Stimulated activated CD4-positive, alpha-beta T cell treated with anti-CD3 and anti-CD28 coated beads, TNF-alpha, amount 100 ng/mL, for 24 hours (primary cell): ENCODE measurements around the gene RETSAT.
A peak's percentile ranks its signal among the peaks of the same experiment; 100 is the strongest.
"Not testable (repeated sequence)": the region's sequence is repeated elsewhere in the genome, so short reads cannot be mapped to it uniquely, and the experiment has no call there.

Source experiments
- DNase-seq, 3 experiments: peaks; one replicate each; pipeline ENCODE4 v3.0.0-alpha.2; 2020; ENCODE audit warnings: low read depth in 3 of 3

The RETSAT gene

DNA sequence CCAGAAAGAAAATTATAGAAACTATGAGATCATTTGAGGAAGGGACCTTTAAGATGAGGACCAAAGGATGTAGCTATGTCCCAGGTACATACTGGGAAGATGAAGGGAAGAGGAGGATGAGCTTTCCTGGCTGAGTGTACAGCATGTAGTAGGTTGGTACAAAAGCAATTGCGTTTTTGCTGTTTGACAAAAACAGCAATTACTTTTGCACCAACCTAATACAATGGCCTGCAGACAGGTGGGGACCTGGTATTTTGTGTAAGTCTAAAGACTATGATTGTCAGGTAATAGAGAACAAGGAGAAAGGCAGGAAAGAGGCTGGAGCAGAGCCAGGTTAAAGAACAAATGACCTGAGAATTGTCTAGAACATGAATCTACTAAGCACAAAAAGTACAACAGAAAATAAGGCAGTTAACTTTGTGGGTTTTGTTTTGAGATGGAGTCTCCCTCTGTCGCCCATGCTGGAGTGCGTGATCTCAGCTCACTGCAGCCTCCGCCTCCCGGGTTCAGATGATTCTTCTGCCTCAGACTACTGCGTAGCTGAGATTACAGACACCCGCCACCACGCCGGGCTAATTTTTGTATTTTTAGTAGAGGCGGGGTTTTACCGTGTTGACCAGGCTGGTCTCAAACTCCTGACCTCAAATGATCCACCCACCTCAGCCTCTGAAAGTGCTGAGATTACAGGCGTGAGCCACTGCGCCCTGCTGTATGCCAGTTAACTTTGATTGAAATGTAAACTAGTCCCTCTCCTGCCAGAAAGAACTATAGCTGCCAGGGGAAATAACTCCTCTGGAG, 23.3 kb downstream of the RETSAT start:
- no peak for DNase-seq

DNA sequence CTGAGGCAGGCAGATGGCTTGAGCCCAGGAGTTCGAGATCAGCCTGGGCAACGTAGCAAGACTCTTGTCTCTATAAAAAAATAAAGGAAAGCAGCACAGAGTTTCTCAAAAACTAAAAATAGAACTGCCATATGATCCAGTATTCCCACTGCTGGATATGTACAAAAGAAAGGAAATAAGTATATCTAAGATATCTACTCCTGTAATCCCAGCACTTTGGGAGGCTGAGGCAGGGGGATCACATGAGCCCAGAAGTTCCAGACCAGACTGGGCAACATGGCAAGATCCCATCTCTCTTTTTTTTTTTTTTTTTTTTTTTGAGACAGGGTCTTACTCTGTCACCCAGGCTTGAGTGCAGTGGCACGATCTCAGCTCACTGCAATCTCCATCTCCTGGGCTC, 24.6 kb downstream of the RETSAT start:
- not testable (repeated sequence) for DNase-seq

DNA sequence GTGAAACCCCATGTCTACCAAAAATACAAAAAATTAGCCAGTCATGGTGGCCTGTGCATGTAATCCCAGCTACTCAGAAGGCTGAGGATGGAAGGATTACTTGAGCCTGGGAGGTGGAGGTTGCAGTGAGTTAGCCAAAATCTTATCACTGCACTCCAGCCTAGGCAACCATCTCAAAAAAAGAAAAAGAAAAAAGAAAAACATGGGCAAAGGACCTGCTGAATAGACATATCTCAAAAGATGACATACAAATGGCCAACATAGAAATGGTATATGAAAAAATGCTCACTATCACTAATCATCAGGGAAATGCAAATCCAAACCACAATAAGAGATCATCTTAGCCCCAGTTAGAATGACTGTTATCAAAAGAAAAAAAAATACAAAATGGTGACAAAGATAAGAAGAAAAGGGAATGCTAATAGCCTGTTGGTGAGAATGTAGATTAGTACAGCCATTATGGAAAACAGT, 25.1 kb downstream of the RETSAT start:
- DNase-seq = no peak

DNA sequence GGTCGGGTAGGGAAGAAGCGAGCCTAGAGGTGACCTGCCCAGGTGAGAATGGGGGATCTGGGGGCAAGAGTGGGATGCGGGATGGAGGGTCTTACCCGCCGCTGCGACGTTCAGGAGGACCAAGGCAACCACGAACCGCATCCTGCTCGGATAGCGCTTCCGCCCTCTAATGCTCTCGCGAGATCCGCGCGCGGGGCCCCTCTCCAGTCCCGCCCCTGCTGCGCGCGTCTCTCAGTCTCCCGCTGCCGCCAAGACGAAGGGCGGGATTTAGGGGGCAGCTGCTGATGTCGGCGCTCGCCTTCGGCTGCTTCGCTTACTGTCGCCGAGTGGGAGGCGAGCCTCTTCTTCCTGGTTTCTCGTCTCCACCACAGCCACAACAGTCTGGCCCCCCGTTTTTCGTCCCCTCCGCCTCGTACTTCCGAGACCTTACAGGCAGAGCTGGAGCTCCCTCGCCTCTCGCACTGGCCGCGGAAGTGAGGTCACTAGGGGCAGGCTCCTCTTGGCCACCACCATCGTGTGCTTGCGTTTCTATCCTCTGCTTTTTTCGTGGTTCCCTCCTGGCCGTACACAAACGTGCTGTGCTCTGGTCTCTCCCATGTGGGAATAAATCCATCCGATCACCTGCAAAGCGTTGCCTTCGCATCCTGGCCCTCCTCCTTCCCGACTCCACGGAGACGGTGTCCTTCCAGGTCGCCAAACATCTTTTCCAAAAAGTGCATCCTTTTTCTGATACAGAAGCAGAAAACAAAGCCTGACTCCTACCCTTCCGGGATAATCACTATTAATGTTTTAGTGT, 26.3 kb downstream of the RETSAT start, which contains the start of gene TGOLN2:
Gene TGOLN2 (minus strand): TSS at position 168 of the 796 bp plus-strand sequence. CDS start 27 bp downstream, at position 141.
- DNase-seq = peak; percentile 83 to 93 (median 86)

DNA sequence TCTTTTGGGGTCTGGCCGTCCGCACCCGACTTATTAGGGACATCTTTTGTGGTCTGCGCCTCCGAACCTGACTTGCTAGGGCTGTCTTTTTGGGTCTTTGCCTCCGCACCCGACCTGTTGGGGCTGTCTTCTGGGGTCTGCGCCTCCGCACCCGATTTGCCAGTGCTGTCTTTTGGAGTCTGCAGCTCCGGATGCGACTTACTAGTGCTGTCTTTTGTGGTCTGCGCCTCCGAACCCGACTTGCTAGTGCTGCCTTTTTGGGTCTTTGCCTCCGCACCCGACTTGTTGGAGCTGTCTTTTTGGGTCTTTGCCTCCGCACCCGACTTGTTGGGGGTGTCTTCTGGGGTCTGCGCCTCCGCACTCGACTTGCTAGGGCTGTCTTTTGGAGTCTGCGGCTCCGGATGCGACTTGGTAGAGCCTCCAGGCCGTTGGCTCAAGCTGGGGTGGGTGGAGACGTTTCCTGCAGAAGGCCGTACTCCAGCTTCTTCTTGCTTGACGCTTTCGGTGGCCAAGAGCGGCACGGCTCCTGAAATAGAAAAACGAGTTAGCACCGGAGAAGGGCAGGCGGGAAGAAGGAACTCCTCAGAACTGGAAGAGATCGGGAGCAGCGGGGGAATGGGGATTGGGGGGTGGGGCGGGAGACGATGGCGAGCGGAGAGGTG, 27.0 kb downstream of the RETSAT start:
- peak in 2 of 3 experiments; percentile 27 to 52 for DNase-seq

DNA sequence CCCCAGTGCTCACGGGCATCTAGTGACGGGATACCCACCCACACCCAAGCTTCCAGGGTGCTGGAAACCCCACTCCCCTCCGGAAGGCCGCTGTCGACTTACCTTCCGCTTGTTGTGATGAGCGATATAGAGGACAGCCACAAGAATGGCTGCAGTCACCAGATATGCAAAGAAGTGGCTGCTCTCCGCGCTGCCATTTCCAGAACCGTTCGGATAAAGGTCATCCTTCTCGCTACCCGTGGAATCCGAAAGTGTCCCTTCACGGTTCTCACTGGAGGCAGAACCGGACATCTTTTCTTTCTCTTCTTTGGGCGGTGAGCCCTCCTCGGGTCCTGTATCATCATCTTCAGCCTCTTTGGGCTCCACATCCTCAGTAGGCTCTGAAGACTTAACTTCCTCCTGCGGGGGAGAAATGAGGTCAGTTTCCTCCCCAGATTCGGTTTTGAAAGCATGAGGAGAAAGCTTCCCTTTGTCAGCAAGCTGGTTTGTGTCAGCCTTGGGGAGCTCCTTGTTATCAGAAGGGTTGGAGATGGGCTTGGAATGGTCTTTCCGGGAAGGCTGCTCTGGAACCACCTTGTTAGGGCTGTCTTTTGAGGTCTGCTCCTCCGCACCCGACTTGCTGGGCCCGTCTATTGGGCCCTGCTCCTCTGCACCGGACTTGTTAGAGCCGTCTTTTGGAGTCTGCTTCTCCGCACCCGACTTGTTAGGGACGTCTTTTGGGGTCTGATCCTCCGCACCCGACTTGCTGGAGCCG, 27.7 kb downstream of the RETSAT start:
- peak in 1 of 3 experiments; percentile 27 for DNase-seq

DNA sequence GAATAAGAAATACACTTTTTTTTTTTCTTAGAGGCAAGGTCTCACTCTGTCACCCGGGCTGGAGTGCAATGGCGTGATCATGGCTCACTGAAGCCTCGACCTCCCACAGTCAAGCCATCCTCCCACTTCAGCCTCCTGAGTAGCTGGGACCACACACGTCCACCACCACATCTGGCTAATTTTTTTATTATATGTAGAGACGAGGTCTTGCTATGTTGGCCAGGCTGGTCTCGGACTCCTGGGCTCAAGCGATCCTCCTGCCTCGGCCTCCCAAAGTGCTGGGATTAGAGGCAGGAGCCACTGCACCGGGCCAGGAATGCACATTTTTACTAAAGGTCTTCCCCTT, 28.9 kb downstream of the RETSAT start:
- no peak for DNase-seq

DNA sequence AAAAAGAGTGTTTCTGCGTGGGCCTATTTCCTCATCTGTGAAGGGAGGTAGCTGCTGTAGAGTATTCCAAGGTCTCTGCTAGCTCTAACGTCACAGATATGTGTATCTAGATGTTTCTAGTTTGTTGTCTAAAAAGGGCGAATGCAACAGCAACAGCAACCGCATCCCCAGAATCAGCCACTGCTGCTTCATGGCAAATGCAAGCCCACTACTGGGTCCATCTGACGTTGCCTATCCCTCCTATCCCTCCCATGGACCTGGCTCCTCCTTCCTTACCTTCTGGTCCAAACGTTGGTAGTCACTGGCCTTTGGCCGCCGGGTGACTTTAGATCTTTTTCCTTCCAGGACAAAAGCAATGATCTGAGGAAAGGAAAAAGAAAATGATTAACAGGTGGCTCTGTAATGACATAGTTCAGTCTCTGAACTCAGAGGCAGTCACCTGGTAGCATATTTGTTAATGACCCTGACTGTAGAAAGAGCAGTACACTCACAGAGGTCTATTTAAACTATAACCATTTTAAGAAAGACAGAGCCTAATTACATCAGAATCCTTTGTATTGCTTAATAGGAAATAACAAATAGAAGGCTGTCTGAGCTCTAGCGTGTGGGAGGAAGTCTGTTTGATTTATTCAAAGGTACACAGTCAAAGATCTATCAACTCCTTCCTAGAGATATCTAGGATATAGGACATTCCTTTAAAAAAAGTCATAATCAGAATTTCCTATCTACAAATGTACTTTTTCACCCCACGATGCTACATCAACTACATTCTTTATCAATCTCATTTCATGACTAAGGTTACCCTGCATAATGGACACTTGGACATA, 29.5 kb downstream of the RETSAT start:
- DNase-seq = no peak

DNA sequence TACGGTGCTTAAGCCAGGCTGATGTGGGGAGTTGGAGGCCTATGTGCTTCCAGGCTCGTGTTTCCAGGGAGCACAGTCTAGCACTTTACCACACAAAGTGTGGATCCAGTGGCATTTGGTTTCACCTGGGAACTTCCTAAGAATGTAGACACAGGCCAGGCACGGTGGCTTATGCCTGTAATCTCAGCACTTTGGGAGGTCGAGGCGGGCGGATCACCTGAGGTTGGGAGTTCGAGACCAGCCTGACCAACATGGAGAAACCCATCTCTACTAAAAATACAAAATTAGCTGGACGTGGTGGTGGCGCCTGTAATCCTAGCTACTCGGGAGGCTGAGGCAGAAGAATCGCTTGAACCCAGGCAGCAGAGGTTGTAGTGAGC, 30.4 kb downstream of the RETSAT start:
- DNase-seq = not testable (repeated sequence)

DNA sequence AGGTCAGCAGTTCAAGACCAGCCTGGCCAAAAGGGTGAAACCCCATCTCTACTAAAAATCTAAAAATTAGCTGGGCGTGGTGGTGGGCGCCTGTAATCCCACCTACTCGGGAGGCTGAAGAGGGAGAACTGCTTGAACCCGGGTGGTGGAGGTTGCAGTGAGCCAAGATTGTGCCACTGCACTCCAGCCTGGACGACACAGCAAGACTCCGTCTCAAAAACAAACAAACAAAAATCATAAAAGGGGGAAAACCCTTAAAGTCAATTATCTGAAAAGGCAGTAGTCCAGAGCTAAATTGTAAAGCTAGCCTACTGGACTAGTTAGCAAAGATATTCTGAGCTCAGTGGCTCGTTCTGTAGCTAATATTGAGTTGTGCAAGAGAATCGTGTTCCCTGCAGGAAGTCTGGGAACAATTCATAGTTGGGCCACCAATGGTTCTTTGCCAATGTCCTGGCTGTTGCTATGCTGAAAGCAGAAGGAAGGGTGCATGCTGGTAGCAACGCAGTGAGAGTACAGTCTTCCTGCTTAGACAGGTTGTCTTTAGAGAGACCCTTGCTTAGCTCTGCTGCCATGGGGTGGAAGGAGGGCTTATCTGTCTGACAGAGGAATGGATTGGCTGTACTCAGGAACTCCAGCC, 30.9 kb downstream of the RETSAT start:
- DNase-seq = no peak

DNA sequence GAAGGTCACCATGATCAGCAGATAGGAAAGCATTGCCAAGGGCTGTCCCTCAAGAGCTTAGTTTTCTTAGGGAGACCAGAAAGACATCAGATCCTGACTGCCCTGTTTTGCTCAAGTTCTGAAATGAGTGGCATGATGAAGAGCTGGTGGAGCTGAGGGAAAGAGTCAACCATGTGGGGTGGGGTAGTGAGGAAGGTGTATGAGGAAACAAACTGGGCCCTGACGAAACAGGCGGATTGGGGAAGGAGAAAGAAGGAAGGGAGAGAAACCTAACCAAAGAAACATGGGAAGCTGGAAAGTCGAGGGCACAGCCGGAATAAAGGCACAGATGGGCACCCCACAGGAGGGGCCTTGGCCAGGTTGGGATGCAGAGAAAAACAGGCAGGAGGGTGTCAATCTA, 34.5 kb downstream of the RETSAT start:
- DNase-seq = no peak

DNA sequence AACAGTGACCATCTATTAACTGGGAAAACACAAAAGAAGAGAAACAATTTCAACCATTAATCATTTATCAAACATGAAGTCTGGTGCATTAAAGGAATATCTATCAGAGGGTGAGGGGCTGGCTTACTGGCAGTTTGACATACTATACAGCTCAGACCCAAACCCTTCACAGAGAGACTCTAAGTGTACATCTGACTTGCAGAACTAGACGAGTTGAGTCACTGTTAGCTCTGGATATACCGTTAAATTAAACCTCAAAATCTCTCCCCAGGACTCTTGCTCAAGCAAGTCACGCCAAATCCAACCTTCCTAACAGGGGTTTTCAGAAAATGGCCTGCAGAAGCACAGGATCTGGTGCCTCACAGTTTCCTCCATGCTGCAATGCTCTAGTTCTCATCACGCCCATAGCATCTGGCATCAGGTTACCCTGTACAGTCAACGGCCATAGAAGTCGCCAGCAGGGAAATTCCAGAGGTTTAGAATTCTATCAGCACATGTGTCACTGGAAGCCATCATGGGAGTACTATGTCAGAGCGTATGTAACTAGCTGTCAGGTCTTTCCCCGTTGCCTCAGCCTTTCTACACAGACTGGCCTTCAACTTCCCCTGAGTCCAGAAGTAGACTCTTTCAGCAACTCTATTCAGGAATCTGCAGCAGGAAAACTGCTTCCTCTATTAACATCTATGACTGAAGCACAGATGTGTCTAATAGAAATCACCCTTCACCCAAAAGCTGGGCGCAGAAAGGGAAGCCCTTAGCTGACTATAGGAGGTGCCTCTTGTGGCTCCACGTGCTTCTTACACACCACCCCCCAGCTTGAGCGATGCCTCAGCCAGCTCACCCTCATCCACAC, 35.9 kb downstream of the RETSAT start:
- DNase-seq = peak in 1 of 3 experiments; percentile 29

DNA sequence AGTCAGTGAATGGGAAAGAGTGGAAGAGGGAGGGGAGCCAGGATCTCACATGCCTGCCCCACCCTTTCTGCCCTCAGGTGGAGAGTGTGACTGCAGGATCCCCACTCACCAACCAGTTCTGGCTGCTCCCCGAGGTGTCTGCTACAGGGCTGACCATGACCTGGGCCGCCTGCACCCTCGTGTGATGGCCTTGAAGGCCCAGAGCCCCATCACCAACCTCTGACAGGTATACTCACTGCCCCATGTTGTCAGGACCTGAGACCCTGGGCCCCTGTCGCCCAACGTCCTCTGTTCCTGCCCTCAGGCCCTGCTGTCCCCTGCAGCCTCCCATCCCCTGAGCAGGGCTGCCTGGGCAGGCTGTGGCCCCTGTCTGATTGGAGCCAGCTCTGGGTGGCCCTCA, 38.4 kb downstream of the RETSAT start:
- not testable (repeated sequence) for DNase-seq

DNA sequence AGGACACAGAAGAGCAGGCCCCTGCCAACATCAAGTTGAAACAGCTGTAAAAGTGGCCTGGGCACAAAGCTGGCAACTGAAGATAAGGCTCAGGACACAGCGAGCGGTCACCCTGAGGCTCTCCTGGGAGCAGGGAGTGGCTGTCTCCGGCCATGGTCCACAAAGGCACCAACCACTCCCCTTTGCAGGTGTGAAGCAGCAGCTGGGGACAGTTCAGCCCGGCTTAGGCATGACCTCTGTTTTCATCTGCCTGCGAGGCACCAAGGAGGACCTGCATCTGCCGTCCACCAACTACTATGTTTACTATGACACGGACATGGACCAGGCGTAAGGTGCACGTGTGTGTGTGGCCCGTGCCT, 39.5 kb downstream of the RETSAT start:
- DNase-seq = no peak

DNA sequence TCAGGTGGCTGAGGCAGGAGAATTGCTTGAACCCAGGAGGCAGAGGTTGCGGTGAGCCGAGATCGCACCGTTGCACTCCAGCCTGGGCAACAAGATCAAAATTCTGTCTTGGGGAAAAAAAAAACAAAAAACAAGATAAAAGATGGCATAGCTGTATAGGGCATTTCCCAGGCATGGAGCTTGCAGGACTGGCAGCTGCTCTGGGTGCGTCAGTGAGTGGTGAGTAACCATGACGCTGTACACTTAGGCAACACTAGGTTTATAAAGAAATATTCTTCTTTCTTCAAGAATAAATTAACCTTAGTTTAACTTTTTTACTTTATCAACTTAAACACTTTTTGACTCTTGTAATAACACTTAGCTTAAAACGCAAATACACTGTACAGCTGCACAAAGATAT, 41.9 kb downstream of the RETSAT start:
- DNase-seq = no peak

DNA sequence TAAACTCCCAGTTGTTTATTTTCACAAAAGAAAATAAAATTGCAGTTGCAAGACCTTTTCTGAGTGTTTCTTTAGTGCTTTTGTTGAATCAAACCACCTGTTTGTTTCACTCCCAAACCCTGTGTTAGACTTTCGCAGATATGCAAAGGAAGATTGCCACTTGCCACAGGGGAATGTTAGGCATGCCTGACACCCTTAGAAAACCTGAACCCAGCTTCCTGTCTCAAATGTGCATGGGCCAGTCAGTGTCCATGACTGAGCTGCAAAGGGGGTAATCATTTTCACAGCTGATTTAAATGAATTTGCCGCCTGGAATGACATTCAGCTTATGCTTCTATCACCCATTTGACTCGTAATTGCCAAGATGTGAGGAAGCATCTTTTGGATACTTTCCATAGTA, 44.0 kb downstream of the RETSAT start:
- DNase-seq = no peak

DNA sequence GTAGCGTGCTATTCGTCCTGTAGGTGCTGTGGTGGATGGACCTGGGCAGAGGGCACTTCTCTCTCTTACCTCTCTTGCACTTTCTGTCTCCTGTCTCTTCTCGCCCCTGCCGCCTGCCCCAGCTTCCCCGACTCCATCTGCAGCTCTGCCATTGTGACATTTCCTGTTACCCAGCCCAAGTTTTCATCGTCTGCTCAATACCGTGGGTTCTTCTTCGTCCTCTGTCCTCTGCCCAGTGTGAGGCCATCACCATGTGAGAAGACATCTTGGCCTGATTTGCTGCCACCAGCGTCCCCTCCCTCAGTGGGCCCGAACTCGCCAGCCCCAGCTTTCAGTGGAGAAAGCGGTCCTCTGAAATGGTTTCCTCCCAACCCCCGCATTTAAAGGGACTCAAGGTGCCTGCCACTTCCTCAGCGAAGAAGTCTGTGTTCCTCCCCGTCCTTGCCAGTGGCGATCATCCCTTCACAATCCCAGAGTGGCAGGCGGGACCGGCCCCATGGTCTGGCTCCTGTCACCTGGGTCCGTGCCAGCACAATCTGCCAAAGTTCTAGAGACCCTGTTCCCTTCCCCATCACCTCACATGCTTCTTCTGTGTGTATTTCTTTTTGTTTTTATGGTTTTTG, 44.5 kb downstream of the RETSAT start:
- no peak for DNase-seq

DNA sequence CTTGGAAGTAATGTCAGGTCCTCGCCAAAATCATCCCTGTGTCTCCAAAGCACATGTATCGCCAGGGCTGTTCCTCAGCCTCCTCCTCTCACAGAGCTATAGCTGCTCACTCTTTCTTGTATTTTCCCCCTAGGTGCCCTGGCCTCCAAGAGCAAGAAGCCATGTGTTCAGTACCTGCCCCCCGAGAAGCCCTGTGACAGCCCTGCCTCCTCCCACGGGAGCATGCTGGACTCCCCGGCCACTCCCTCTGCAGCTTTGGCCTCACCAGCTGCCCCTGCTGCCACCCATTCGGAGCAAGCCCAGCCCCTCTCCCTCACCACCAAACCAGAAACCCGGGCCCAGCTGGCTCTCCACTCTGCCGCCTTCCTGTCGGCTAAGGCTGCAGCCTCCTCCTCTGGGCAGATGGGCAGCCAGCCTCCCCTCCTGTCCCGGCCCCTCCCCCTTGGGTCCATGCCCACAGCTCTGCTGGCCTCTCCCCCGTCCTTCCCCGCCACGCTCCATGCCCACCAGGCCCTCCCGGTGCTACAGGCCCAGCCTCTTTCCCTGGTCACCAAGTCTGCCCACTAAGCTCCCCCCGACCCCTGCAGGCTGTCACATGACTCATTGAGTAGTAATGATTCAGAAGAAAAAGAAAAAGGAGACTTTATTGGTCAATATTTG, 45.3 kb downstream of the RETSAT start:
- no peak for DNase-seq
